HepG2 (cell line): ENCODE measurements around the gene OST4. TPM values are rescaled to one million over a fixed set of nuclear protein-coding genes. Genes with fewer than 3 reads are reported as not detected.
A peak's percentile ranks its signal among the peaks of the same experiment; 100 is the strongest.

Experiments
- AHR ChIP-seq: IDR thresholded peaks from 2 replicates; pipeline ENCODE4 v1.6.1; 2018; ENCODE audit warnings: missing genetic modification reagents, missing compliant biosample characterization
- HDAC1 ChIP-seq: sonication (generic); formaldehyde crosslinking; IDR thresholded peaks from 2 replicates; pipeline ENCODE4 v1.5.1; 2020; ENCODE audit warnings: mild to moderate bottlenecking, missing genetic modification reagents
- HMG20A ChIP-seq: IDR thresholded peaks from 2 replicates; pipeline ENCODE4 v1.6.1; 2016; ENCODE audit warnings: borderline replicate concordance
- HMG20B ChIP-seq: conservative IDR thresholded peaks from 2 replicates; pipeline ENCODE4 v1.6.1; 2016; ENCODE audit warnings: missing genetic modification reagents, missing compliant biosample characterization
- KMT2B ChIP-seq: IDR thresholded peaks from 2 replicates; pipeline ENCODE4 v1.6.1; 2016; ENCODE audit warnings: missing genetic modification reagents, missing compliant biosample characterization
- MIER2 ChIP-seq: IDR thresholded peaks from 2 replicates; pipeline ENCODE4 v1.6.1; 2016; ENCODE audit warnings: missing biosample characterization, missing genetic modification reagents
- MZF1 ChIP-seq: sonication (generic); formaldehyde crosslinking; IDR thresholded peaks from 2 replicates; pipeline ENCODE4 v1.8.1; 2023; ENCODE audit warnings: mild to moderate bottlenecking, missing genetic modification reagents, borderline replicate concordance
- SMAD9 ChIP-seq: sonication (generic); formaldehyde crosslinking; IDR thresholded peaks from 2 replicates; pipeline ENCODE4 v1.5.1; 2020; ENCODE audit warnings: mild to moderate bottlenecking, missing genetic modification reagents
- ZEB1 ChIP-seq: IDR thresholded peaks from 2 replicates; pipeline ENCODE4 v1.6.1; 2012; ENCODE audit warnings: mild to moderate bottlenecking, low read depth, inconsistent platforms; ENCODE audit not compliant: insufficient replicate concordance
- ZFP41 ChIP-seq: sonication (generic); formaldehyde crosslinking; IDR thresholded peaks from 2 replicates; pipeline ENCODE4 v1.4.0; 2020; ENCODE audit warnings: mild to moderate bottlenecking, missing genetic modification reagents, borderline replicate concordance
- ZNF24 ChIP-seq: fragments of 450-650 bp; IDR thresholded peaks from 2 replicates; pipeline ENCODE4 v1.6.1; 2017; ENCODE audit warnings: antibody characterized with exemption, mild to moderate bottlenecking
- ZNF317 ChIP-seq: sonication (generic); formaldehyde crosslinking; IDR thresholded peaks from 2 replicates; pipeline ENCODE4 v1.5.0; 2020; ENCODE audit warnings: mild to moderate bottlenecking, missing genetic modification reagents
- ZNF333 ChIP-seq: sonication (generic); formaldehyde crosslinking; IDR thresholded peaks from 2 replicates; pipeline ENCODE4 v1.4.0; 2020; ENCODE audit warnings: mild to moderate bottlenecking, missing genetic modification reagents, borderline replicate concordance
- ZNF354B ChIP-seq: sonication (generic); formaldehyde crosslinking; IDR thresholded peaks from 2 replicates; pipeline ENCODE4 v1.8.0; 2022; ENCODE audit warnings: mild to moderate bottlenecking, missing genetic modification reagents
- ZNF432 ChIP-seq: sonication (generic); formaldehyde crosslinking; IDR thresholded peaks from 2 replicates; pipeline ENCODE4 v1.5.0; 2020; ENCODE audit warnings: missing genetic modification reagents, mild to moderate bottlenecking, borderline replicate concordance
- ZNF547 ChIP-seq: sonication (generic); formaldehyde crosslinking; IDR thresholded peaks from 2 replicates; pipeline ENCODE4 v1.5.1; 2020; ENCODE audit warnings: mild to moderate bottlenecking, missing genetic modification reagents
- ZNF720 ChIP-seq: sonication (generic); formaldehyde crosslinking; IDR thresholded peaks from 2 replicates; pipeline ENCODE4 v1.4.0; 2020; ENCODE audit warnings: missing genetic modification reagents
- ZNF839 ChIP-seq: sonication (generic); formaldehyde crosslinking; IDR thresholded peaks from 2 replicates; pipeline ENCODE4 v1.4.0; 2020; ENCODE audit warnings: missing genetic modification reagents, mild to moderate bottlenecking, borderline replicate concordance
- polyA plus RNA-seq, 8 experiments: library from polyadenylated mRNA; depleted of rRNA in 3 of 8; stranded (reverse) in 7 of 8; unstranded in 1 of 8; fragments of >200 nt; fragmentation: Illumina TruSeq in 4 of 8; extraction: Trizol in 4 of 8; gene quantifications; 2 replicates each; pipeline versions ENCODE4 v1.2.1 to v1.2.3, GENCODE V29; 2011 to 2016; ENCODE audit warnings: low read depth in 4 of 8, missing spikeins in 1 of 8, mixed read lengths in 1 of 8; ENCODE audit not compliant: insufficient read depth in 1 of 8
- total RNA-seq, 5 experiments: library from RNA; depleted of rRNA; stranded (reverse); fragments of >200 nt; fragmentation: Illumina TruSeq; extraction: Trizol; gene quantifications; 2 replicates each; pipeline ENCODE4 v1.2.3, GENCODE V29; 2016; ENCODE audit warnings: low read depth in 1 of 5
- TF ChIP-seq, protein P1 (sequence below): sonication (generic); formaldehyde crosslinking; conservative IDR thresholded peaks from 2 replicates; pipeline ENCODE4 v1.8.1; 2023; ENCODE audit warnings: missing genetic modification reagents
- TF ChIP-seq, protein P2 (sequence below): sonication (generic); formaldehyde crosslinking; IDR thresholded peaks from 2 replicates; pipeline ENCODE4 v1.8.0; 2022; ENCODE audit warnings: low read depth, missing genetic modification reagents
- TF ChIP-seq, protein P3 (sequence below): sonication (generic); formaldehyde crosslinking; IDR thresholded peaks from 2 replicates; pipeline ENCODE4 v1.5.0; 2020; ENCODE audit warnings: mild to moderate bottlenecking, missing genetic modification reagents, borderline replicate concordance
- TF ChIP-seq, protein P4 (sequence below): sonication (generic); formaldehyde crosslinking; IDR thresholded peaks from 2 replicates; pipeline ENCODE4 v1.8.0; 2022; ENCODE audit warnings: mild to moderate bottlenecking, missing genetic modification reagents, moderate library complexity
- TF ChIP-seq, protein P5 (sequence below): sonication (generic); formaldehyde crosslinking; IDR thresholded peaks from 2 replicates; pipeline ENCODE4 v1.4.0; 2020; ENCODE audit warnings: mild to moderate bottlenecking, missing genetic modification reagents

The OST4 gene
- total and polyA plus RNA-seq, 2 of the 13 experiments (the other 11 are each of a cell fraction or from before 2014, with no cell fraction given) = 498 to 584 TPM

DNA sequence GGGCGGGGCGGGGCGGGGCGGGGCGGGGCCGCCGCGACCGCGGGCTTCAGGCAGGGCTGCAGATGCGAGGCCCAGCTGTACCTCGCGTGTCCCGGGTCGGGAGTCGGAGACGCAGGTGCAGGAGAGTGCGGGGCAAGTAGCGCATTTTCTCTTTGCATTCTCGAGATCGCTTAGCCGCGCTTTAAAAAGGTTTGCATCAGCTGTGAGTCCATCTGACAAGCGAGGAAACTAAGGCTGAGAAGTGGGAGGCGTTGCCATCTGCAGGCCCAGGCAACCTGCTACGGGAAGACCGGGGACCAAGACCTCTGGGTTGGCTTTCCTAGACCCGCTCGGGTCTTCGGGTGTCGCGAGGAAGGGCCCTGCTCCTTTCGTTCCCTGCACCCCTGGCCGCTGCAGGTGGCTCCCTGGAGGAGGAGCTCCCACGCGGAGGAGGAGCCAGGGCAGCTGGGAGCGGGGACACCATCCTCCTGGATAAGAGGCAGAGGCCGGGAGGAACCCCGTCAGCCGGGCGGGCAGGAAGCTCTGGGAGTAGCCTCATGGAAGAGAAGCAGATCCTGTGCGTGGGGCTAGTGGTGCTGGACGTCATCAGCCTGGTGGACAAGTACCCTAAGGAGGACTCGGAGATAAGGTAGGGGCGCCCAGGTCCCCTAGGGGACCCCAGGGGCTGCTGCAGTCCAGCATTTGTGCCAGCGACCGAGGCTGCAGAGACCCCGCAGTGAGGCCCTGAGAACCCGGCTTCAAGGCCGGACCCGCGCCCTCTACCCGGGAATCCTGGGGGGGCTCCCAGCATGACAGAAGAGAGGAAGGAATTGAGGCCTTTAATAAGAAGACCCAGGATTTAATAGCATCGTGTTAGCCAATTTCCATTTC is 15.5 kb upstream of the OST4 start, which contains the start of gene KHK (continued):
- TF ChIP-seq, protein P1, sequence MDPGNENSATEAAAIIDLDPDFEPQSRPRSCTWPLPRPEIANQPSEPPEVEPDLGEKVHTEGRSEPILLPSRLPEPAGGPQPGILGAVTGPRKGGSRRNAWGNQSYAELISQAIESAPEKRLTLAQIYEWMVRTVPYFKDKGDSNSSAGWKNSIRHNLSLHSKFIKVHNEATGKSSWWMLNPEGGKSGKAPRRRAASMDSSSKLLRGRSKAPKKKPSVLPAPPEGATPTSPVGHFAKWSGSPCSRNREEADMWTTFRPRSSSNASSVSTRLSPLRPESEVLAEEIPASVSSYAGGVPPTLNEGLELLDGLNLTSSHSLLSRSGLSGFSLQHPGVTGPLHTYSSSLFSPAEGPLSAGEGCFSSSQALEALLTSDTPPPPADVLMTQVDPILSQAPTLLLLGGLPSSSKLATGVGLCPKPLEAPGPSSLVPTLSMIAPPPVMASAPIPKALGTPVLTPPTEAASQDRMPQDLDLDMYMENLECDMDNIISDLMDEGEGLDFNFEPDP (CRISPR knock-in tag) = no peak
- no peak for TF ChIP-seq SMAD9 (CRISPR knock-in tag)
- TF ChIP-seq, protein P2, sequence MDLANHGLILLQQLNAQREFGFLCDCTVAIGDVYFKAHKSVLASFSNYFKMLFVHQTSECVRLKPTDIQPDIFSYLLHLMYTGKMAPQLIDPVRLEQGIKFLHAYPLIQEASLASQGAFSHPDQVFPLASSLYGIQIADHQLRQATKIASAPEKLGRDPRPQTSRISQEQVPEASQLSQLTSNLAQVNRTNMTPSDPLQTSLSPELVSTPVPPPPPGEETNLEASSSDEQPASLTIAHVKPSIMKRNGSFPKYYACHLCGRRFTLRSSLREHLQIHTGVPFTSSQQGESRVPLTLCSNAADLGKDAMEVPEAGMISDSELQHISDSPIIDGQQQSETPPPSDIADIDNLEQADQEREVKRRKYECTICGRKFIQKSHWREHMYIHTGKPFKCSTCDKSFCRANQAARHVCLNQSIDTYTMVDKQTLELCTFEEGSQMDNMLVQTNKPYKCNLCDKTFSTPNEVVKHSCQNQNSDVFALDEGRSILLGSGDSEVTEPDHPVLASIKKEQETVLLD (CRISPR knock-in tag) = no peak; the same call in 1 of the 2 replicates
- TF ChIP-seq ZFP41 (CRISPR knock-in tag) = no peak
- TF ChIP-seq, protein P3, sequence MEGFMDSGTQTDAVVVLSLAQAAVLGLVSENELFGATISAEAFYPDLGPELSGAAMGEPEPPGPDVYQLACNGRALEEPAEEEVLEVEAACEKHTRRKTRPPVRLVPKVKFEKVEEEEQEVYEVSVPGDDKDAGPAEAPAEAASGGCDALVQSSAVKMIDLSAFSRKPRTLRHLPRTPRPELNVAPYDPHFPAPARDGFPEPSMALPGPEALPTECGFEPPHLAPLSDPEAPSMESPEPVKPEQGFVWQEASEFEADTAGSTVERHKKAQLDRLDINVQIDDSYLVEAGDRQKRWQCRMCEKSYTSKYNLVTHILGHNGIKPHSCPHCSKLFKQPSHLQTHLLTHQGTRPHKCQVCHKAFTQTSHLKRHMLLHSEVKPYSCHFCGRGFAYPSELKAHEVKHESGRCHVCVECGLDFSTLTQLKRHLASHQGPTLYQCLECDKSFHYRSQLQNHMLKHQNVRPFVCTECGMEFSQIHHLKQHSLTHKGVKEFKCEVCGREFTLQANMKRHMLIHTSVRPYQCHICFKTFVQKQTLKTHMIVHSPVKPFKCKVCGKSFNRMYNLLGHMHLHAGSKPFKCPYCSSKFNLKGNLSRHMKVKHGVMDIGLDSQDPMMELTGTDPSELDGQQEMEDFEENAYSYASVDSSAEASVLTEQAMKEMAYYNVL (CRISPR knock-in tag) = 0 out of 2 replicates have a peak, but pooled peaks have one; percentile 21
- no peak for TF ChIP-seq ZNF24
- no peak for TF ChIP-seq HMG20A (CRISPR knock-in tag)
- TF ChIP-seq ZNF547 (CRISPR knock-in tag) = peak; percentile 5
- TF ChIP-seq ZNF432 = no peak
- TF ChIP-seq ZNF720 (CRISPR knock-in tag) = no peak
- TF ChIP-seq, protein P4, sequence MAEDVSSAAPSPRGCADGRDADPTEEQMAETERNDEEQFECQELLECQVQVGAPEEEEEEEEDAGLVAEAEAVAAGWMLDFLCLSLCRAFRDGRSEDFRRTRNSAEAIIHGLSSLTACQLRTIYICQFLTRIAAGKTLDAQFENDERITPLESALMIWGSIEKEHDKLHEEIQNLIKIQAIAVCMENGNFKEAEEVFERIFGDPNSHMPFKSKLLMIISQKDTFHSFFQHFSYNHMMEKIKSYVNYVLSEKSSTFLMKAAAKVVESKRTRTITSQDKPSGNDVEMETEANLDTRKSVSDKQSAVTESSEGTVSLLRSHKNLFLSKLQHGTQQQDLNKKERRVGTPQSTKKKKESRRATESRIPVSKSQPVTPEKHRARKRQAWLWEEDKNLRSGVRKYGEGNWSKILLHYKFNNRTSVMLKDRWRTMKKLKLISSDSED (CRISPR knock-in tag) = 0 out of 2 replicates have a peak, but pooled peaks have one; percentile 1
- TF ChIP-seq ZNF839 = 0 out of 2 replicates have a peak, but pooled peaks have one; percentile 27
- peak; percentile 73 for TF ChIP-seq HDAC1 (CRISPR knock-in tag)
- TF ChIP-seq ZNF354B (CRISPR knock-in tag) = peak; percentile 73; the same call in 1 of the 2 replicates
- TF ChIP-seq KMT2B = 0 out of 2 replicates have a peak, but pooled peaks have one; percentile 10
- TF ChIP-seq MIER2 (CRISPR knock-in tag) = 0 out of 2 replicates have a peak, but pooled peaks have one; percentile 6
- TF ChIP-seq ZNF333 (CRISPR knock-in tag) = peak; percentile 97
- TF ChIP-seq HMG20B (CRISPR knock-in tag) = no peak
- TF ChIP-seq ZNF317 (CRISPR knock-in tag) = peak; percentile 76; the same call in 1 of the 2 replicates
- no peak for TF ChIP-seq ZEB1
- TF ChIP-seq AHR = peak; percentile 62
- no peak for TF ChIP-seq MZF1 (CRISPR knock-in tag)
- TF ChIP-seq, protein P5, sequence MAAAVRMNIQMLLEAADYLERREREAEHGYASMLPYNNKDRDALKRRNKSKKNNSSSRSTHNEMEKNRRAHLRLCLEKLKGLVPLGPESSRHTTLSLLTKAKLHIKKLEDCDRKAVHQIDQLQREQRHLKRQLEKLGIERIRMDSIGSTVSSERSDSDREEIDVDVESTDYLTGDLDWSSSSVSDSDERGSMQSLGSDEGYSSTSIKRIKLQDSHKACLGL = peak; percentile 65; the same call in 1 of the 2 replicates
